ENCODE results near the gene ATP10A. TPM values are rescaled to one million over a fixed set of nuclear protein-coding genes. Genes with fewer than 3 reads are reported as not detected.

The ATP10A gene
- total and polyA plus RNA-seq, 9 of the 15 experiments (the other 6 are each of a cell fraction or from before 2014, with no cell fraction given): 0.09 TPM; not detected in 8

- no peaks in the 10 kb centered on the region; the same call in 1 of the 2 replicates for H4K20me1 ChIP-seq (replicated peaks; ENCODE audit: control insufficient read depth, insufficient read depth, low read length)
- 0% methylated on average over 10 of the region's 11 CpGs for WGBS (ENCODE audit: insufficient coverage, low coverage, missing lambda C conversion rate)
- no peak for ATAC-seq
- peaks cover 0 to 30% of the 10 kb centered on the region in 2 experiments; a peak in 3 of 5 replicates for H3K27me3 ChIP-seq (ENCODE audit: control insufficient read depth in 2 of 2, insufficient read depth in 2 of 2, low read length in 2 of 2)
- ChIA-PET POLR2A (no interaction called here), CTCF (ENCODE audit: low intra/inter-chr PET ratio) (no interaction called here)
- H2AFZ ChIP-seq (ENCODE audit: low read depth, low read length): no peak overlapping the region
- TF ChIP-seq MYC (IDR thresholded peaks at IDR 0.05; ENCODE audit: low read depth, low read length): no peak
- TF ChIP-seq MYC (CRISPR knock-in tag; IDR thresholded peaks at IDR 0.05; ENCODE audit: borderline replicate concordance, low read depth): no peak
- no peak for TF ChIP-seq ATF3 (IDR thresholded peaks at IDR 0.05)
- TF ChIP-seq ATF3 (CRISPR knock-in tag; conservative IDR thresholded peaks at IDR 0.05): no peak
- TF ChIP-seq KDM1A (IDR thresholded peaks at IDR 0.05): no peak
- no peak for TF ChIP-seq POLR3G (IDR thresholded peaks at IDR 0.05; ENCODE audit: extremely low read depth, insufficient read length, insufficient replicate concordance)
- TF ChIP-seq ZNF589 (CRISPR knock-in tag; IDR thresholded peaks at IDR 0.05; ENCODE audit: low read depth): no peak
- TF ChIP-seq BRD4 (IDR thresholded peaks at IDR 0.05): no peak
- TF ChIP-seq SRF (CRISPR knock-in tag; IDR thresholded peaks at IDR 0.05): no peak
- no peak for TF ChIP-seq MXD1 (CRISPR knock-in tag; IDR thresholded peaks at IDR 0.05; ENCODE audit: borderline replicate concordance, poor library complexity, severe bottlenecking)
- no peak for TF ChIP-seq EP300 (IDR thresholded peaks at IDR 0.05; ENCODE audit: low read length)
- no peak for TF ChIP-seq FOXA1 (IDR thresholded peaks at IDR 0.05; ENCODE audit: borderline replicate concordance)
- no peak for TF ChIP-seq RB1 (IDR thresholded peaks at IDR 0.05; ENCODE audit: low read depth)
- no peak for TF ChIP-seq NR2F6 (CRISPR knock-in tag; IDR thresholded peaks at IDR 0.05)
- TF ChIP-seq IRF2 (CRISPR knock-in tag; IDR thresholded peaks at IDR 0.05): no peak
- TF ChIP-seq ZNF586 (CRISPR knock-in tag; conservative IDR thresholded peaks at IDR 0.05): no peak
- no peak for TF ChIP-seq CREBBP (IDR thresholded peaks at IDR 0.05; ENCODE audit: low read depth, low read length)
- no peaks in the 10 kb centered on the region for H3K79me2 ChIP-seq (ENCODE audit: control insufficient read depth, insufficient read depth, low read length)
- no peak overlapping the region for H3K4me2 ChIP-seq (ENCODE audit: insufficient read depth, low read length)
- no TSS peak for BruUV-seq (replicated peaks)
- no peak for FAIRE-seq
- no peaks in the 10 kb centered on the region for H3K4me1 ChIP-seq (replicated peaks in 1 of 2; ENCODE audit: control insufficient read depth in 2 of 2, insufficient read depth in 2 of 2, low read length in 2 of 2)
- H3K9ac ChIP-seq (ENCODE audit: insufficient read depth in 1 of 2, low read depth in 2 of 2, low read length in 2 of 2): no peak overlapping the region
- no peak overlapping the region for H3K27ac ChIP-seq (ENCODE audit: extremely low read depth, low read depth, low read length)
- DNase-seq (ENCODE audit: extremely low read depth in 1 of 4, low spot score in 3 of 4): no peak
- H3K9me1 ChIP-seq (ENCODE audit: control insufficient read depth, insufficient read depth, low read length): no peaks in the 10 kb centered on the region
- H3K9me3 ChIP-seq (replicated peaks; ENCODE audit: control insufficient read depth, insufficient read depth, low read depth, low read length): no peaks in the 10 kb centered on the region
- H3K36me3 ChIP-seq (ENCODE audit: control insufficient read depth, insufficient read depth, low read length): no peaks in the 10 kb centered on the region
- no peak overlapping the region for H3K4me3 ChIP-seq
- in situ Hi-C loops (cut with MboI) (no loop called here), intact Hi-C loops (cut with micrococcal nuclease) (no loop called here)
Observed at GRCh38 chr15:25679492-25679891, 183.6 kb downstream of the ATP10A start.
